Activated CD8-positive, alpha-beta T cell treated with anti-CD3 and anti-CD28 coated beads, Interleukin-2, amount 10 ng/mL, durations not matched to agents 7 days and 5 days (primary cell): ENCODE measurements around the gene ANKMY1. TPM values are rescaled to one million over a fixed set of nuclear protein-coding genes. Genes with fewer than 3 reads are reported as not detected.

Source experiments
- ATAC-seq: fragments of 150-1000 bp; cut with Tn5 transposase; one replicate; pipeline ENCODE4 v1.10.0; 2021; ENCODE audit warnings: moderate library complexity
- CTCF ChIA-PET: fragments of 350-600 bp; sonication (Branson Sonifier 250); formaldehyde crosslinking; loops from one replicate; lab custom pipeline; 2021; ENCODE audit warnings: antibody characterized with exemption; lab: Charles Lee
- POLR2A ChIA-PET: fragments of 350-600 bp; sonication (Branson Sonifier 250); formaldehyde crosslinking; loops from one replicate; lab custom pipeline; 2021; ENCODE audit warnings: antibody characterized with exemption; lab: Charles Lee
- DNase-seq: peaks from one replicate; pipeline ENCODE4 v3.0.0-alpha.2; 2020
- H3K27ac Mint-ChIP-seq: one replicate; pipeline ENCODE4 v1.8.0; 2021; ENCODE audit warnings: mild to moderate bottlenecking, mixed read lengths
- H3K27me3 Mint-ChIP-seq: one replicate; pipeline ENCODE4 v1.8.0; 2021; ENCODE audit warnings: low read depth, mixed read lengths
- H3K36me3 Mint-ChIP-seq: one replicate; pipeline ENCODE4 v1.8.0; 2021; ENCODE audit warnings: low read depth, mixed read lengths
- H3K4me1 Mint-ChIP-seq: one replicate; pipeline ENCODE4 v1.8.0; 2021; ENCODE audit warnings: low read depth, mixed read lengths
- H3K4me3 Mint-ChIP-seq: one replicate; pipeline ENCODE4 v1.8.0; 2021; ENCODE audit warnings: mild to moderate bottlenecking, mixed read lengths
- H3K9me3 Mint-ChIP-seq: one replicate; pipeline ENCODE4 v1.8.0; 2022; ENCODE audit warnings: mixed read lengths; ENCODE audit not compliant: insufficient read depth
- total RNA-seq, 2 experiments: library from RNA; stranded (reverse); gene quantifications; one replicate each; pipeline ENCODE4 v1.2.3, GENCODE V29; 2021

ANKMY1 gene
- total RNA-seq, 2 experiments from 2014 or later = 27.9 to 33.3 TPM

GRCh38 chr2:240593026-240593702 lies 35.4 kb upstream of the ANKMY1 start:
- DNase-seq (no peak), ATAC-seq (no peak)
- no peaks in the 10 kb centered on the region for H3K9me3 Mint-ChIP-seq
- POLR2A ChIA-PET = no interaction called here
- no peak overlapping the region for H3K4me3 Mint-ChIP-seq
- H3K27me3 Mint-ChIP-seq = no peaks in the 10 kb centered on the region
- CTCF ChIA-PET = interaction anchor here (0.8 kb wide), 1 partner anchor 27 kb away, joined by 3 read pairs; no protein-coding TSS in a partner anchor
- no peak overlapping the region for H3K27ac Mint-ChIP-seq
- H3K36me3 Mint-ChIP-seq = peaks cover 15% of the 10 kb centered on the region
- H3K4me1 Mint-ChIP-seq = peaks cover 15% of the 10 kb centered on the region

DNA sequence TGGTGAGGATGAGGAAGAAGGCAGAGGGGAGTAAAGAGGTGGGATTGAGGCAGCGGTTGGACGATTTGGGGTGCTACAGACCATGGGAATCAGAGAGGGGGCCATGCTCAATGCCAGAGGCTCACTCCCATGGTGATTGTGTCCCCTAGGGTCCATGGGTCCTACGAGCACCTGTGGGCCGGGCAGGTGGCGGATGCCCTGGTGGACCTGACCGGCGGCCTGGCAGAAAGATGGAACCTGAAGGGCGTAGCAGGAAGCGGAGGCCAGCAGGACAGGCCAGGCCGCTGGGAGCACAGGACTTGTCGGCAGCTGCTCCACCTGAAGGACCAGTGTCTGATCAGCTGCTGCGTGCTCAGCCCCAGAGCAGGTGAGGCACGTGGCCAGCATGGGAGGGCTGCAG lies 34.0 kb upstream of the ANKMY1 start:
- Mint-ChIP-seq H3K36me3 (peaks cover 15% of the 10 kb centered on the region), H3K27me3 (no peaks in the 10 kb centered on the region), H3K27ac (peak overlapping the region; percentile 71), H3K9me3 (no peaks in the 10 kb centered on the region), H3K4me3 (no peak overlapping the region), H3K4me1 (peaks cover 23% of the 10 kb centered on the region)
- ChIA-PET POLR2A (no interaction called here), CTCF (no interaction called here)
- DNase-seq (no peak), ATAC-seq (no peak)

DNA sequence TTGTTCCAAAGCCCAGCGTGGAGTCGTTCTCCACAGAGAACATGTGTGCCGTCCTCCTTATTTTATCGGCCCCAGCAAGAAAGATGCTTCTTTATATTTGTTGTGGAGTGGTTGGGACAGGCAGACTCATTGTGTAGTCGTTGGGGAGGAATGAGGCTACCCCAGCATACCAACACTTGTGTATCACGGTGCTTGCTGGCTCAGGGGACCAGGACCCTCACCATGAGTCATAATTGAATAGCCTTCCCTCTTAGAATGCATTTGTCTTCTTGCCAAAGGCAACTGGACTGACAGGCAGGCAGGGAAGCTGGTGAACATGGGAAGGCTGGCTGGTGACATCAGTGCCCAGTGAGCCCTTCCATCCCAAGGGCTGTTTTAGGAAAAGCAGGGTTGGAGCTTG lies 33.4 kb upstream of the ANKMY1 start:
- no peak for DNase-seq
- peaks cover 15% of the 10 kb centered on the region for H3K36me3 Mint-ChIP-seq
- no peaks in the 10 kb centered on the region for H3K9me3 Mint-ChIP-seq
- H3K4me3 Mint-ChIP-seq = no peak overlapping the region
- no peaks in the 10 kb centered on the region for H3K27me3 Mint-ChIP-seq
- POLR2A ChIA-PET = no interaction called here
- H3K4me1 Mint-ChIP-seq = peaks cover 23% of the 10 kb centered on the region
- peak overlapping the region; percentile 71 for H3K27ac Mint-ChIP-seq
- no peak for ATAC-seq
- CTCF ChIA-PET = no interaction called here

DNA sequence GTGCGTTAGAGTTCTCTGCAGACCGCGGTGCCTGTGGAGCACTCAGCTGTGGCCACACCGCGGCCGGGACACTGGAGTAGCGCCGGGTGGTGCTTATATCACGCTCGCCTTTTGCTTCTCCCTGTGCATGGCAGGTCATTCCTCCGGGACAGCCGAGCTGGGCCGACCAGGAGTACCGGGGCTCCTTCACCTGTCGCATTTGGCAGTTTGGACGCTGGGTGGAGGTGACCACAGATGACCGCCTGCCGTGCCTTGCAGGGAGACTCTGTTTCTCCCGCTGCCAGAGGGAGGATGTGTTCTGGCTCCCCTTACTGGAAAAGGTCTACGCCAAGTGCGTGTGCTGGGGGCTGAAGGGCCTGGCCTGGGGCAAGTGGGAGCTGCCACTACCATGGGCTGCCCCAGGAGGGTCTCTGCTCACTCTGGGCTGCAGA lies 32.9 kb upstream of the ANKMY1 start:
- no peak for ATAC-seq
- H3K4me3 Mint-ChIP-seq = no peak overlapping the region
- H3K27me3 Mint-ChIP-seq = no peaks in the 10 kb centered on the region
- ChIA-PET CTCF (no interaction called here), POLR2A (no interaction called here)
- H3K9me3 Mint-ChIP-seq = no peaks in the 10 kb centered on the region
- H3K36me3 Mint-ChIP-seq = peaks cover 16% of the 10 kb centered on the region
- DNase-seq = no peak
- H3K4me1 Mint-ChIP-seq = peaks cover 25% of the 10 kb centered on the region
- no peak overlapping the region for H3K27ac Mint-ChIP-seq

DNA sequence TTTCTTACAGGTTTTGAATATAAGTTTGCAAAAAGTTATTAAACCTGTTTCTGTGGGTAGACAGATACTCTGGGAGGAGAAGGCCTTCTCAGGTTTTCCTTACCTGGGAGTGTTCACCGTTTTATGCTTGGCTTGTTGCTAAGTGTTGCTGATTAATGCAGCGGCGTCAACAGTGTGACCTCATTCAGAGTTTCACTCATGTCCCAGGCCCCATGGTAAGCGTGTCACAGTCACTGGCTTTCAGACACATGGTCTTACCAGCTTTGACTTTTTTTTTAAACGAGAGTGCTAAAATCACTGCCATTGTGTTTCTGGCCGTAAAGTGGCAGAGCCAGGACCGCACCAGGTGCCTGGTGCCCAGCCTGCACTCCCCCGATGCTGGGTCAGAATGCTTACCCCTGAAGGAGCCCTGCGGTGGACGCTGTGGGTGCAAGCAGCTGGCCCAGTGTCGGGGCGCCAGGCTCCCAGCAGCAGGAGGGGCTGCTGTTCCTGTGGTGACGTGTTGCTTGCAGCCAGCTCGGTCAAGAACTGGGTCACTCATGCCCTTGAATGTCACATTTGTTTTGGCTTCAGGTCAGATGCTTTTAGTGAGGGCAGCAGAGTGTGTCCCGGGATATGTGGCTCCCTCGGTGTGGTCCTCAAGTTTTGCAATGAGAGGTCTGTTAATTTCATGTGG lies 32.2 kb upstream of the ANKMY1 start:
- ChIA-PET CTCF (interaction anchor here (4.1 to 8.8 kb wide), 3 partner anchors 22 to 75 kb away, joined by 15 to 119 read pairs (median 36); partner anchors contain the start of gene DUSP28), POLR2A (no interaction called here)
- H3K36me3 Mint-ChIP-seq = peaks cover 18% of the 10 kb centered on the region
- DNase-seq (no peak), ATAC-seq (no peak)
- no peak overlapping the region for H3K4me3 Mint-ChIP-seq
- H3K9me3 Mint-ChIP-seq = no peaks in the 10 kb centered on the region
- H3K4me1 Mint-ChIP-seq = peaks cover 28% of the 10 kb centered on the region
- H3K27me3 Mint-ChIP-seq = no peaks in the 10 kb centered on the region
- no peak overlapping the region for H3K27ac Mint-ChIP-seq

GRCh38 chr2:240589375-240589774 lies 31.6 kb upstream of the ANKMY1 start:
- H3K9me3 Mint-ChIP-seq = no peaks in the 10 kb centered on the region
- peaks cover 23% of the 10 kb centered on the region for H3K36me3 Mint-ChIP-seq
- H3K4me1 Mint-ChIP-seq = peaks cover 34% of the 10 kb centered on the region
- ChIA-PET POLR2A (no interaction called here), CTCF (interaction anchor here (0.8 to 8.8 kb wide), 5 partner anchors 19 to 75 kb away, joined by 3 to 119 read pairs (median 15); partner anchors contain the start of gene DUSP28)
- DNase-seq (no peak), ATAC-seq (no peak)
- no peak overlapping the region for H3K27ac Mint-ChIP-seq
- H3K27me3 Mint-ChIP-seq = no peaks in the 10 kb centered on the region
- H3K4me3 Mint-ChIP-seq = no peak overlapping the region

DNA sequence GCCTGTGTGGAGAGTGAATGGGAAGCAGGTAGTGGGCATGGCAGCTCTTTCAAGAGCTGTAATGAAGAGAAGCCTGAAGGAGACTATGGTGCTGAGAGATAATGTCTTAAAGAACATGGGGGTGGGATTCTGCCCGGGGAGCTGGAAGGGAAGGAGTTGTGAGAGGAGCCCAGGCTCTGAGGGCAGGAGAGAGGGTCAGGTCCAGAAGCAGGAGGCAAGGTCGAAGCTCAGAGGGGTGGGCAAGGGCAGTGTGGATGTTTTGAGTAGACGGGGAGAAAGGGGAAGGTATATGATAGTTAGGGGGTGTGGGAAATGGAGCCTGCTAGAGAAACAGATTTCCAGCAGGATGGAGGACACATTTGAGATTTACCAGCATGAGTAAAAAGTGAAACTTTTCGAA lies 30.9 kb upstream of the ANKMY1 start:
- DNase-seq (no peak), ATAC-seq (no peak)
- CTCF ChIA-PET = interaction anchor here (0.8 to 8.8 kb wide), 6 partner anchors 20 to 74 kb away, joined by 3 to 119 read pairs (median 16); partner anchors contain the start of genes ANKMY1 and DUSP28
- H3K9me3 Mint-ChIP-seq = no peaks in the 10 kb centered on the region
- no peaks in the 10 kb centered on the region for H3K27me3 Mint-ChIP-seq
- H3K4me3 Mint-ChIP-seq = peak overlapping the region; percentile 97
- peaks cover 36% of the 10 kb centered on the region for H3K4me1 Mint-ChIP-seq
- H3K36me3 Mint-ChIP-seq = peaks cover 23% of the 10 kb centered on the region
- H3K27ac Mint-ChIP-seq = peak overlapping the region; percentile 3
- POLR2A ChIA-PET = interaction anchor here (4.9 kb wide), 1 partner anchor 23 kb away, joined by 53 read pairs; no protein-coding TSS in a partner anchor

- no peaks in the 10 kb centered on the region for H3K9me3 Mint-ChIP-seq
- DNase-seq (no peak), ATAC-seq (no peak)
- peak overlapping the region; percentile 97 for H3K4me3 Mint-ChIP-seq
- H3K4me1 Mint-ChIP-seq = peaks cover 38% of the 10 kb centered on the region
- H3K27me3 Mint-ChIP-seq = no peaks in the 10 kb centered on the region
- peaks cover 24% of the 10 kb centered on the region for H3K36me3 Mint-ChIP-seq
- POLR2A ChIA-PET = interaction anchor here (1.3 to 4.9 kb wide), 2 partner anchors 22 to 34 kb away, joined by 4 to 53 read pairs; no protein-coding TSS in a partner anchor
- H3K27ac Mint-ChIP-seq = peak overlapping the region; percentile 91
- CTCF ChIA-PET = interaction anchor here (1.1 to 8.8 kb wide), 10 partner anchors 19 to 253 kb away, joined by 3 to 119 read pairs (median 9); partner anchors contain the start of genes ANKMY1, DUSP28 and GPR35
Observed at GRCh38 chr2:240588006-240588655, 30.3 kb upstream of the ANKMY1 start.

GRCh38 chr2:240586919-240587800 lies 29.4 kb upstream of the ANKMY1 start:
- ChIA-PET CTCF (interaction anchor here (0.6 to 8.8 kb wide), 13 partner anchors 8 to 254 kb away, joined by 3 to 119 read pairs (median 9); partner anchors contain the start of genes ANKMY1, DUSP28 and GPR35), POLR2A (interaction anchor here (0.6 to 4.9 kb wide), 8 partner anchors 19 to 259 kb away, joined by 3 to 53 read pairs (median 7); partner anchors contain the start of genes DUSP28, GPR35 and RNPEPL1)
- Mint-ChIP-seq H3K4me1 (peaks cover 45% of the 10 kb centered on the region), H3K4me3 (peak overlapping the region; percentile 97), H3K36me3 (peaks cover 25% of the 10 kb centered on the region), H3K27me3 (no peaks in the 10 kb centered on the region), H3K9me3 (no peaks in the 10 kb centered on the region), H3K27ac (peak overlapping the region; percentile 91)
- DNase-seq (peak; percentile 80), ATAC-seq (peak; percentile 60)

- peak within 1 kb of the TSS; percentile 97 for H3K4me3 Mint-ChIP-seq
- peak; percentile 91 for ATAC-seq
- DNase-seq = peak; percentile 98
- CTCF ChIA-PET = interaction anchor here (0.6 to 8.8 kb wide), 14 partner anchors 8 to 254 kb away, joined by 3 to 119 read pairs (median 5); partner anchors contain the start of genes ANKMY1, DUSP28 and GPR35
- peak within 1 kb of the TSS; percentile 92 for H3K27ac Mint-ChIP-seq
- no peaks in the 10 kb centered on the region for H3K9me3 Mint-ChIP-seq
- no peaks in the 10 kb centered on the region for H3K27me3 Mint-ChIP-seq
- POLR2A ChIA-PET = interaction anchor here (0.6 to 4.9 kb wide), 11 partner anchors 8 to 258 kb away, joined by 3 to 53 read pairs (median 5); partner anchors contain the start of genes DUSP28, GPR35 and RNPEPL1
- peaks cover 47% of the 10 kb centered on the region for H3K4me1 Mint-ChIP-seq
- H3K36me3 Mint-ChIP-seq = peaks cover 26% of the 10 kb centered on the region
Observed at GRCh38 chr2:240586198-240586918, 28.6 kb upstream of the ANKMY1 start, which contains the start of gene CAPN10. CAPN10 (plus strand) TSS chr2:240586734; CDS start chr2:240586912, 178 bp downstream.
